H1 (cell line): ENCODE results near the gene KLK4. TPM values are rescaled to one million over a fixed set of nuclear protein-coding genes. Genes with fewer than 3 reads are reported as not detected.

Experiments used
- JUND ChIP-seq: IDR thresholded peaks from 2 replicates; pipeline ENCODE4 v1.6.1; 2011; ENCODE audit warnings: mild to moderate bottlenecking, improper control_type of control experiment, low read length
- polyA plus RNA-seq, 7 experiments: library from polyadenylated mRNA; depleted of rRNA in 3 of 7; stranded (reverse) in 5 of 7; unstranded in 2 of 7; fragments of >200 nt in 5 of 7; fragments of 200-250 nt in 2 of 7; gene quantifications; 1 replicate in 5 of 7; 2 replicates in 1 of 7; 4 replicates in 1 of 7; pipeline versions ENCODE4 v1.2.1 to v1.2.3, GENCODE V29; 2011 to 2013; ENCODE audit warnings: missing spikeins in 2 of 7, mixed read lengths in 2 of 7
- total RNA-seq: library from RNA; stranded (reverse); fragmentation: NEBNext Ultra II Directional; extraction: Animal tissue kit (Norgen Biotek cat#: 25700); gene quantifications from 2 replicates; pipeline ENCODE4 v1.2.1, GENCODE V29; 2021

KLK4 gene
- total and polyA plus RNA-seq, 2 of the 8 experiments (the other 6 are each of a cell fraction or from before 2014, with no cell fraction given): 0.44 TPM; not detected in 1

- no peak for TF ChIP-seq JUND
These were observed 35.3 kb downstream of the KLK4 start (continued) for GRCh38 chr19:50875795-50876422.
